Natural killer cell (primary cell): ENCODE results near the gene EIF4H. TPM values are rescaled to one million over a fixed set of nuclear protein-coding genes. Genes with fewer than 3 reads are reported as not detected.

Experiments
- ATAC-seq, 3 donors: fragments of 150-1000 bp in 2 of 3; fragments of 200-7000 bp in 1 of 3; cut with Tn5 transposase; 1 replicate in 1 of 3; 2 replicates in 2 of 3; pipeline ENCODE4 v1.10.0; 2021; ENCODE audit warnings: mild to moderate bottlenecking in 2 of 3, moderate library complexity in 2 of 3
- DNase-seq, 2 donors: peaks; one replicate each; pipeline versions ENCODE4 v3.0.0 to v3.0.0-alpha.2; 2013 to 2021; ENCODE audit warnings: mixed read lengths in 1 of 2
- H3K27ac ChIP-seq: one replicate; pipeline ENCODE4 v1.5.1; 2013; ENCODE audit warnings: mild to moderate bottlenecking, low read length
- H3K27me3 ChIP-seq: one replicate; pipeline ENCODE4 v1.6.1; 2013; ENCODE audit warnings: low read length; ENCODE audit not compliant: control insufficient read depth, insufficient read depth
- H3K36me3 ChIP-seq: one replicate; pipeline ENCODE4 v1.6.1; 2013; ENCODE audit warnings: low read length; ENCODE audit not compliant: control insufficient read depth, insufficient read depth
- H3K4me1 ChIP-seq: one replicate; pipeline ENCODE4 v1.6.1; 2013; ENCODE audit warnings: low read length; ENCODE audit not compliant: control insufficient read depth, insufficient read depth
- H3K4me3 ChIP-seq: one replicate; pipeline ENCODE4 v1.5.1; 2013; ENCODE audit warnings: low read length
- H3K9me3 ChIP-seq: one replicate; pipeline ENCODE4 v1.6.1; 2013; ENCODE audit warnings: low read length; ENCODE audit not compliant: control insufficient read depth, insufficient read depth
- H3K27ac Mint-ChIP-seq, 2 donors: one replicate each; pipeline ENCODE4 v1.8.0; 2022; ENCODE audit warnings: mild to moderate bottlenecking in 2 of 2, mixed read lengths in 2 of 2, moderate library complexity in 1 of 2
- H3K27me3 Mint-ChIP-seq, 2 donors: one replicate each; pipeline ENCODE4 v1.8.0; 2022; ENCODE audit warnings: low read depth in 2 of 2, mixed read lengths in 2 of 2
- H3K36me3 Mint-ChIP-seq: one replicate; pipeline ENCODE4 v1.8.0; 2022; ENCODE audit warnings: mixed read lengths
- H3K4me1 Mint-ChIP-seq, 2 donors: one replicate each; pipeline ENCODE4 v1.8.0; 2022; ENCODE audit warnings: mixed read lengths in 2 of 2
- H3K4me3 Mint-ChIP-seq: one replicate; pipeline ENCODE4 v1.8.0; 2022; ENCODE audit warnings: mild to moderate bottlenecking, moderate library complexity, mixed read lengths
- H3K9me3 Mint-ChIP-seq, 2 donors: one replicate each; pipeline ENCODE4 v1.8.0; 2022; ENCODE audit warnings: mixed read lengths in 2 of 2
- CTCF ChIP-seq: fragments of 200-600 bp; IDR thresholded peaks from one replicate; pipeline ENCODE4 v1.8.0; 2022; ENCODE audit warnings: antibody characterized with exemption
- WGBS: methylation state at CpG from one replicate; pipeline ENCODE4 v1.1.7; 2013; ENCODE audit warnings: missing lambda C conversion rate; ENCODE audit not compliant: insufficient coverage; 5-methylcytosine and 5-hydroxymethylcytosine counted together
- intact Hi-C: fragments of 100-400 bp; cut with micrococcal nuclease; formaldehyde crosslinking; loops from one replicate; pipeline ENCODE4 v1.14.2; 2022
- total RNA-seq, 4 donors: library from RNA; stranded (reverse); fragments of 120-200 nt in 1 of 4; gene quantifications; one replicate each; pipeline versions ENCODE4 v1.2.3 to v1.2.4, GENCODE V29; 2013 to 2022

The EIF4H gene
- total RNA-seq, 3 donors from 2014 or later (not counting 1 experiment from before 2014, with no cell fraction given) = 286 to 294 (median 294) TPM

DNA sequence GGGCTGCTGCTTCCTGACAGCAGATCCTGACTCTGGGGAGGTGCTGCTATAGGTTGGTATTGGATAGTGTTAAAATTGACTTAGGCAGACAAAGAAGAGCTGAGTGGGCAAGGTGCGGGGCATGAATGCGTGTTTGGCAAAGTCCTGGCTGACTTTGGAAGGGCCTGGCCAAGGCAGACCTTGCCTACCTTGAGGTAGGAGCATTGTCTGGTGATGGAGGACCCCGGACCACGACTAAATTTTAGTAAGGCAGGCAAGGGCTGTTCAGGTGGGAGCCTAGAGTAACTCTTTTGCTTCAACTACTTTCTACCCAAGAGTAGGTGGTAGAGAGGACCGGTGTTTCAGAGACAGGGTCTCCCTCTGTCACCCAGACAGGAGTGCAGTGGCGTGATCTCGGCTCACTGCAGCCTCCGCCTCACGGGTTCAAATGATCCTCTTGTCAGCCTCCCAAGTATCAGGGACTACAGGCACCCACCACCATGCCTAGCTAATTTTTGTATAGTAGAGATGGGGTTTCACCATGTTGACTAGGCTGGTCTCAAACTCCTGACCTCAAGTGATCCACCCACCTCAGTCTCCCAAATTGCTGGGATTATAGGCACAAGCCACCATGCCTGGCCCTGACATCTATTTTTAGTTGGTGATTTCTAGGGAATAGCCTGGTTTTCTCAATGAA is 23.4 kb downstream of the EIF4H start:
- no peak for ATAC-seq

GRCh38 chr7:74199551-74200355 is 25.6 kb downstream of the EIF4H start:
- intact Hi-C loops = no loop called here
- ATAC-seq (no peak), DNase-seq (peak in 1 of 2 donors; percentile 4)
- 98% methylated on average over 17 of the region's 19 CpGs for WGBS
- no peak overlapping the region for H3K4me3 ChIP-seq
- Mint-ChIP-seq H3K4me1 (peaks cover 40% of the 10 kb centered on the region in 2 donors), H3K36me3 (peaks cover 5% of the 10 kb centered on the region), H3K27ac (peak overlapping the region in 1 of 2 donors; percentile 41), H3K27me3 (peaks cover 0 to 4% of the 10 kb centered on the region in 2 donors), H3K9me3 (no peaks in the 10 kb centered on the region), H3K4me3 (no peak overlapping the region)
- peaks cover 32% of the 10 kb centered on the region for H3K4me1 ChIP-seq
- H3K27me3 ChIP-seq = no peaks in the 10 kb centered on the region
- H3K9me3 ChIP-seq = no peaks in the 10 kb centered on the region
- peaks cover 8% of the 10 kb centered on the region for H3K36me3 ChIP-seq
- no peak overlapping the region for H3K27ac ChIP-seq
- no peak for TF ChIP-seq CTCF

More for the DNA sequence above, 23.4 kb downstream of the EIF4H start:
- Histone ChIP-seq H3K9me3 (no peaks in the 10 kb centered on the region), H3K4me3 (no peak overlapping the region), H3K36me3 (peaks cover 28% of the 10 kb centered on the region), H3K4me1 (peaks cover 26% of the 10 kb centered on the region), H3K27me3 (no peaks in the 10 kb centered on the region), H3K27ac (peak overlapping the region; percentile 32)
- H3K4me1 Mint-ChIP-seq = peaks cover 31 to 32% of the 10 kb centered on the region in 2 donors
- peak overlapping the region; percentile 31 for H3K4me3 Mint-ChIP-seq
- H3K36me3 Mint-ChIP-seq = peaks cover 5% of the 10 kb centered on the region
- no peaks in the 10 kb centered on the region for H3K27me3 Mint-ChIP-seq
- peak overlapping the region; percentile 70 to 87 for H3K27ac Mint-ChIP-seq
- peak in 1 of 2 donors; percentile 9 for DNase-seq
- no peaks in the 10 kb centered on the region for H3K9me3 Mint-ChIP-seq
- intact Hi-C loops = no loop called here
- 97% methylated on average over 9 of the region's 9 CpGs for WGBS
- no peak for TF ChIP-seq CTCF

- Mint-ChIP-seq H3K4me3 (peak overlapping the region; percentile 75), H3K36me3 (no peaks in the 10 kb centered on the region), H3K4me1 (peaks cover 15 to 28% of the 10 kb centered on the region in 2 donors), H3K27me3 (peaks cover 0 to 4% of the 10 kb centered on the region in 2 donors), H3K27ac (peak overlapping the region; percentile 40 to 85), H3K9me3 (no peaks in the 10 kb centered on the region)
- peak in 1 of 2 donors; percentile 59 for DNase-seq
- Histone ChIP-seq H3K27ac (no peak overlapping the region), H3K9me3 (no peaks in the 10 kb centered on the region), H3K27me3 (no peaks in the 10 kb centered on the region), H3K36me3 (no peaks in the 10 kb centered on the region), H3K4me1 (peaks cover 24% of the 10 kb centered on the region), H3K4me3 (no peak overlapping the region)
- intact Hi-C loops = no loop called here
- ATAC-seq = peak; percentile 34 to 47 (median 46)
- peak; percentile 29 for TF ChIP-seq CTCF
- WGBS = 11% methylated on average over 11 of the region's 12 CpGs
These were observed 28.8 kb downstream of the EIF4H start for GRCh38 chr7:74202841-74203556.
